DOHH2 (cell line): ENCODE data around the gene MYO1A.
"Not testable (repeated sequence)": the region's sequence is repeated elsewhere in the genome, so short reads cannot be mapped to it uniquely, and the experiment has no call there.

Experiments used
- H3F3A ChIP-seq: fragments of 200-600 bp; sonication (generic), shearing (Covaris generic); 2 replicates; pipeline ENCODE4 v1.6.0; 2016; ENCODE audit warnings: antibody characterized with exemption, mild to moderate bottlenecking; ENCODE audit not compliant: control insufficient read depth, insufficient read depth
- H3K27ac ChIP-seq: fragments of 200-600 bp; sonication (generic); 2 replicates; pipeline ENCODE4 v1.5.1; 2014; ENCODE audit warnings: low read depth, mild to moderate bottlenecking, low read length, moderate library complexity
- H3K27me3 ChIP-seq: fragments of 200-600 bp; sonication (generic); 2 replicates; pipeline ENCODE4 v1.6.1; 2014; ENCODE audit warnings: mild to moderate bottlenecking, low read length, mixed read lengths; ENCODE audit not compliant: control insufficient read depth
- H3K36me3 ChIP-seq: fragments of 200-600 bp; sonication (generic); 2 replicates; pipeline ENCODE4 v1.6.1; 2014; ENCODE audit warnings: mild to moderate bottlenecking, low read length, moderate library complexity, mixed read lengths; ENCODE audit not compliant: control insufficient read depth
- H3K4me1 ChIP-seq: fragments of 200-600 bp; sonication (generic); 2 replicates; pipeline ENCODE4 v1.6.1; 2014; ENCODE audit warnings: mild to moderate bottlenecking, low read length, mixed read lengths; ENCODE audit not compliant: control insufficient read depth
- H3K4me2 ChIP-seq: fragments of 200-600 bp; sonication (generic); 2 replicates; pipeline ENCODE4 v1.6.0; 2014; ENCODE audit warnings: mild to moderate bottlenecking, low read length, moderate library complexity
- H3K4me3 ChIP-seq: fragments of 200-600 bp; sonication (generic); 2 replicates; pipeline ENCODE4 v1.5.1; 2014; ENCODE audit warnings: mild to moderate bottlenecking, low read length, mixed read lengths
- H3K79me2 ChIP-seq: fragments of 200-600 bp; sonication (generic); 2 replicates; pipeline ENCODE4 v1.6.1; 2014; ENCODE audit warnings: mild to moderate bottlenecking, low read length, mixed read lengths; ENCODE audit not compliant: control insufficient read depth
- H3K9me2 ChIP-seq: fragments of 200-600 bp; sonication (generic); replicated peaks from 2 replicates; pipeline ENCODE4 v1.6.1; 2014; ENCODE audit warnings: mild to moderate bottlenecking, low read length, mixed read lengths; ENCODE audit not compliant: control insufficient read depth
- H3K9me3 ChIP-seq: fragments of 200-600 bp; sonication (generic); 2 replicates; pipeline ENCODE4 v1.6.1; 2014; ENCODE audit warnings: antibody characterized with exemption, low read length, mixed read lengths; ENCODE audit not compliant: control insufficient read depth, insufficient read depth
- H4K20me1 ChIP-seq: fragments of 200-600 bp; sonication (generic); 2 replicates; pipeline ENCODE4 v1.6.0; 2014; ENCODE audit warnings: low read depth, mild to moderate bottlenecking, antibody characterized with exemption, low read length, moderate library complexity; ENCODE audit not compliant: control insufficient read depth, insufficient read depth
- EZH2phosphoT487 ChIP-seq: fragments of 200-600 bp; sonication (generic); IDR thresholded peaks from 2 replicates; pipeline ENCODE4 v1.6.1; 2017; ENCODE audit warnings: borderline replicate concordance, mild to moderate bottlenecking, antibody characterized with exemption, low read length, moderate library complexity, mixed read lengths
- TF ChIP-seq, protein P1 (sequence below): fragments of 200-600 bp; sonication (generic); IDR thresholded peaks from one replicate; pipeline ENCODE4 v1.5.1; 2014; ENCODE audit warnings: antibody characterized with exemption, mild to moderate bottlenecking, low read depth, low read length; ENCODE audit not compliant: poor library complexity, severe bottlenecking

MYO1A gene

DNA sequence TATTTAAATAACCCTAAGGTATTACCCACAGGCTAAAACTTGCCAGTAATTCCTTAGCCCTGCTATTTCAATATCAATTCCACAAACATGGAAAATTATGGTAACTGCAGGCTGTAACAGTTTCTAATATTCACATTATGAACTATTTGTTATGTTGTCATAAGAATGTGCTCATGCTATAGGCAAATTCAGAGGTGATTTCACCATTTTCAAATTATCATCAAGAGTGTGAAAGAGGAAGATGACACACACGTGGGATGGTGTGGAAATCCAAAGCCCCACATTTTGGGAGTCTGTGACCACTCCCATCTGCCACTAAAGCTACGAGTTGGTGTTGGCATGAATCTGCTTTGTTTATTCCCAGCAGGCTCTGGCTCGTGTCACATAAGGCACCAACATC is 5.9 kb upstream of the MYO1A start:
- Histone ChIP-seq H3K4me3 (no peak overlapping the region), H3F3A (peaks cover 14% of the 10 kb centered on the region), H3K36me3 (peaks cover 57% of the 10 kb centered on the region), H4K20me1 (0 out of 2 replicates have a peak, but pooled peaks cover 5% of the 10 kb centered on the region), H3K27me3 (no peaks in the 10 kb centered on the region), H3K9me2 (no peaks in the 10 kb centered on the region), H3K79me2 (no peaks in the 10 kb centered on the region), H3K4me1 (peaks cover 29% of the 10 kb centered on the region), H3K9me3 (no peaks in the 10 kb centered on the region), H3K4me2 (no peak overlapping the region), H3K27ac (no peak overlapping the region)
- TF ChIP-seq, protein P1, sequence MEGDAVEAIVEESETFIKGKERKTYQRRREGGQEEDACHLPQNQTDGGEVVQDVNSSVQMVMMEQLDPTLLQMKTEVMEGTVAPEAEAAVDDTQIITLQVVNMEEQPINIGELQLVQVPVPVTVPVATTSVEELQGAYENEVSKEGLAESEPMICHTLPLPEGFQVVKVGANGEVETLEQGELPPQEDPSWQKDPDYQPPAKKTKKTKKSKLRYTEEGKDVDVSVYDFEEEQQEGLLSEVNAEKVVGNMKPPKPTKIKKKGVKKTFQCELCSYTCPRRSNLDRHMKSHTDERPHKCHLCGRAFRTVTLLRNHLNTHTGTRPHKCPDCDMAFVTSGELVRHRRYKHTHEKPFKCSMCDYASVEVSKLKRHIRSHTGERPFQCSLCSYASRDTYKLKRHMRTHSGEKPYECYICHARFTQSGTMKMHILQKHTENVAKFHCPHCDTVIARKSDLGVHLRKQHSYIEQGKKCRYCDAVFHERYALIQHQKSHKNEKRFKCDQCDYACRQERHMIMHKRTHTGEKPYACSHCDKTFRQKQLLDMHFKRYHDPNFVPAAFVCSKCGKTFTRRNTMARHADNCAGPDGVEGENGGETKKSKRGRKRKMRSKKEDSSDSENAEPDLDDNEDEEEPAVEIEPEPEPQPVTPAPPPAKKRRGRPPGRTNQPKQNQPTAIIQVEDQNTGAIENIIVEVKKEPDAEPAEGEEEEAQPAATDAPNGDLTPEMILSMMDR, result no peak

DNA sequence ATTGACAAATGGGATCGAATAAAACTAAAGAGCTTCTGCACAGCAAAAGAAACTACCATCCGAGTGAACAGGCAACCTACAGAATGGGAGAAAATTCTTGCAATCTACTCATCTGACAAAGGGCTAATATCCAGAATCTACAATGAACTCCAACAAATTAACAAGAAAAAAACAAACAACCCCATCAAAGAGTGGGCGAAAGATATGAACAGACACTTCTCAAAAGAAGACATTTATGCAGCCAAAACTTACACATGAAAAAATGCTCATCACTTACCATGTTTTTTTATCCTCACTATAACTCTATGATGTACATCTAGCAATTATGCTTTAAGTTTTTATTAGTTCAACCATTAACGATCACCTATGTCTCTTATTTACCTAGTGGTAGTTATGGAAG is 4.0 kb upstream of the MYO1A start:
- peaks cover 14% of the 10 kb centered on the region for H3F3A ChIP-seq
- not testable (repeated sequence) for H3K79me2 ChIP-seq, H3K4me1 ChIP-seq, H3K9me2 ChIP-seq, H3K9me3 ChIP-seq, H3K27me3 ChIP-seq, H3K27ac ChIP-seq, H3K4me2 ChIP-seq, H4K20me1 ChIP-seq, H3K4me3 ChIP-seq
- peaks cover 38% of the 10 kb centered on the region for H3K36me3 ChIP-seq

DNA sequence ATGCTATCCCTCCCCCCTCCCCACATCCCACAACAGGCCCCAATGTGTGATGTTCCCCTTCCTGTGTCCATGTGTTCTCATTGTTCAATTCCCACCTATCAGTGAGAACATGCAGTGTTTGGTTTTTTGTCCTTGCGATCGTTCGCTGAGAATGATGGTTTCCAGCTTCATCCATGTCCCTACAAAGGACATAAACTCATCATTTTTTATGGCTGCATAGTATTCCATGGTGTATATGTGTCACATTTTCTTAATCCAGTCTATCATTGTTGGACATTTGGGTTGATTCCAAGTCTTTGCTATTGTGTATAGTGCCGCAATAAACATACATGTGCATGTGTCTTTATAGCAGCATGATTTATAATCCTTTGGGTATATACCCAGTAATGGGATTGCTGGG is 3.2 kb upstream of the MYO1A start:
- not testable (repeated sequence) for H3K79me2 ChIP-seq, H3K9me2 ChIP-seq, H4K20me1 ChIP-seq, H3K4me3 ChIP-seq, H3K27ac ChIP-seq, H3K9me3 ChIP-seq, H3K4me1 ChIP-seq, H3K27me3 ChIP-seq, H3K4me2 ChIP-seq
- H3K36me3 ChIP-seq, result peaks cover 30% of the 10 kb centered on the region
- H3F3A ChIP-seq, result peaks cover 11% of the 10 kb centered on the region

- Histone ChIP-seq H3K27ac (no peak overlapping the region), H3K9me2 (no peaks in the 10 kb centered on the region), H3K36me3 (peaks cover 9% of the 10 kb centered on the region), H3K4me2 (no peak overlapping the region), H3K4me3 (no peak overlapping the region), H3K4me1 (peaks cover 10% of the 10 kb centered on the region), H4K20me1 (no peaks in the 10 kb centered on the region), H3K27me3 (peaks cover 18% of the 10 kb centered on the region), H3K9me3 (no peaks in the 10 kb centered on the region), H3F3A (0 out of 2 replicates have a peak, but pooled peaks cover 8% of the 10 kb centered on the region), H3K79me2 (no peaks in the 10 kb centered on the region)
- TF ChIP-seq, protein P1, result no peak
- TF ChIP-seq EZH2phosphoT487, result no peak
Observed at GRCh38 chr12:57051011-57051410, 1.1 kb upstream of the MYO1A start.
